HUDEP-2 (cell line): ENCODE measurements around the gene SEC11C.

ENCODE experiments used
- DNase-seq, 76 experiments: peaks; one replicate each; lab custom pipeline; 2025; ENCODE audit not compliant: unreplicated experiment in 76 of 76; lab: John Stamatoyannopoulos, UW

The SEC11C gene

GRCh38 chr18:59143441-59143840 is 3.8 kb downstream of the SEC11C start:
- no peak for DNase-seq

GRCh38 chr18:59144483-59144882 is 4.8 kb downstream of the SEC11C start:
- no peak for DNase-seq

GRCh38 chr18:59145055-59145454 is 5.4 kb downstream of the SEC11C start:
- DNase-seq, result no peak

DNA sequence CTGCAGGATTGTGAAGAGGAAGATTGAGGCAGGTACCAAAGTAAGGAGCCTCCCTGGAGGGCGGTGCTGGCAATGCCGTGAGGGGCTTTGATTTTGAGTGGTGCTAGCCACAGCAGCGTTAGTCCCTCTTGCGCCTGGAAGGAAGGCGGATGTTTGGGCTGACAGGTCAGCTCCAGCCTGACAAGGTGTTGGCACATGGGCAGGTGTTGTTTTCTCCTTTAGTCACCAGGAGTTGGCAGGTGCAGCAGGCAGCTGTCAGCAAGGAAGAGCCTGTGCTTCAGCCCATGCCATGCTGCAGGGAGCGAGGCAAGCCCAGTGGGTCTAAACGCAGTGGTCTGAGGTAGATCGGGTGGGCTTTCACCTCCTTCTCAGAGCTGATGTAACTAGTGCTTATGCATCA is 8.5 kb downstream of the SEC11C start:
- no peak for DNase-seq

DNA sequence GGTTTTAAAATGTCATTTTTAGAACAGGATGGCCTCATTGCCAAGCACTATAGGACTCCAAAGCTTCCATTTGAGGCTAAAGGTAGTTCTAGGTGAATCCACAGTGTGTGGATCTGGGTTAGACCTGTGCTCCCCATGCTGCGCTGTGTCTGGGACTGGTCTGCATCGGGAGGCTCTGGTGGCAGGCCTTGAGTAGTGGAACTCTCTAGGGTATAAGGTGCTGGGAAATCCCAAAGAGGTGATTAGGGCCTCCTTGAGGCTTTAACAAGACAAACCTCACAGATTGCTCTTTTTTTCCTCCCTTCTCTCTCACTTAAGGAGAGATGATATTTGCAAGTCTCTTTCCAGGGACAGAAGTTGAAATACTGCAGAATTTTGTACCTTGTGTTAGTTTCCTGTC is 9.3 kb downstream of the SEC11C start:
- DNase-seq, result no peak

GRCh38 chr18:59149416-59149815 is 9.7 kb downstream of the SEC11C start:
- no peak for DNase-seq

DNA sequence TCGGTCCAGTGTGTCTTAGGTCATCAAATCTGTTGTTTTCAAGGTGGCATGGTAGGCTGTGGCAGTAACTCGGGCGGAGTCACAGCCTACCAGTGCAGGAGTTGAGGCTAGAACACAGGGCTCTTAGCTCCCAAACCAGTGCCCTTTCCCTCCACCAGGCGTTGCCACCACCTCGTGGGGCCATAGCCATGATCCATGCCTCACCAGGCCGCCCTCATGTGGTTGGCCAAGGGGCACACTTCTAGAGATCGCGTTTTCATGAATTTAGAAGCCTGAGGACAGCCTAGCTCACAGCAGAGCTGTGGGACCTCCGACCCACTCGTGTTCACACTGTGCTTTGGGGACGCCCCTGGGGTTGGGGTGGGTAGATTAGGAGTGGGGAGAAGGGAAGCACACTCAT is 10.6 kb downstream of the SEC11C start:
- DNase-seq, result no peak

- no peak for DNase-seq
These were observed 15.5 kb downstream of the SEC11C start for GRCh38 chr18:59155153-59155552.

GRCh38 chr18:59156316-59156715 is 16.6 kb downstream of the SEC11C start:
- DNase-seq, result no peak

- DNase-seq, result no peak
These were observed 19.6 kb downstream of the SEC11C start for GRCh38 chr18:59159265-59159664.

DNA sequence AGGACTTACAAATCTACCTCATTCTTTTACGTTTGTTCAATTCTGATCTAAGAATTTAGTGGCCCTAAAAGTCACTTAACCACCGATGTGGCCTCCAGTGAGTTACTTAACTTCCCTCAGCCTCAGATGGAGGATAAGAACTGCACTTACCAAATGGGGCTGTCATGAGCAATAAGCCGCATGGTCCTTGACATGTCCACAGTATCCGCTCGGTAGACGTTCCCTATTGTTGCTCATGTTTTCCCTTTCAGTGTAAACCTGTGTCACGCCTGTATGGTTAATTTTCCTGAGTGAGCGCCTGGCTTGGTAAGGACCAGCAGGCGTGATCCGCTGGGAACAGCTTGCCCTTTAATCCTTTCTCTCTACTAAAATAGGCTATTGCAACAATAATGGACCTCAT is 20.3 kb downstream of the SEC11C start:
- no peak for DNase-seq

GRCh38 chr18:59172664-59173249 is 33.1 kb downstream of the SEC11C start:
- no peak for DNase-seq

GRCh38 chr18:59177485-59177884 is 37.8 kb downstream of the SEC11C start:
- DNase-seq, result no peak

DNA sequence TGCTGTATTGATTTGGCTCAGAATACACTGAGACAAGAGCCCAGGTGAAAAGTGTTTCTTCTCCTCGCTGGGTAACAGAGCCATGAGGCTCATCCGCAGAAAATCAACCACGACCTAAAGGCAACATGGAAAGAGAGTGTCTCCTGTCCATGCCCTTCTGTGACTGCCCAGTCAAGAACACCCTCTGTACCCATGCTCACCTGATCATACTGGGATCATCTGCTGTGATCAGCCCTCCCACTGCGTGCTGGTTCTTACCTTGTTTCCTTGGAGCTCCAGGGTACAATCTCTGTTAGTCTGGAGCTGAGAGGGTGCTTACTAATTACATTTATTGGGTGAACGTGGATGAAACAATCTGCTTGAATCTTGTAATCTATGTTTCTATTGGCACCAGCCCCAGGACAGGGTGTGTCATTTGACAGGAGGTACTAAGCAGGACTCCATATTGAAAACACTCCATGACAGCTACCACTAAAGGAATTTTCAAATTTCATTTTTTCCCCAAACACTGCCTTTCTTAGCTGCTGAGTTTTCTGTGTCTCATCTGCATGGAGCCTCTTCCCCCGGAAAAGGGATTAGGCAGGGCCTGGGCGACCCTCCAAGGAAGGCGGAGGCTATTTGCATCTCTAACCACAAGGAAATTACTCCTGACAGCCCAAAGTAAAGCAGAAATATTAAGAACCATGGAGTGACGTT is 40.6 kb downstream of the SEC11C start:
- DNase-seq, result no peak

DNA sequence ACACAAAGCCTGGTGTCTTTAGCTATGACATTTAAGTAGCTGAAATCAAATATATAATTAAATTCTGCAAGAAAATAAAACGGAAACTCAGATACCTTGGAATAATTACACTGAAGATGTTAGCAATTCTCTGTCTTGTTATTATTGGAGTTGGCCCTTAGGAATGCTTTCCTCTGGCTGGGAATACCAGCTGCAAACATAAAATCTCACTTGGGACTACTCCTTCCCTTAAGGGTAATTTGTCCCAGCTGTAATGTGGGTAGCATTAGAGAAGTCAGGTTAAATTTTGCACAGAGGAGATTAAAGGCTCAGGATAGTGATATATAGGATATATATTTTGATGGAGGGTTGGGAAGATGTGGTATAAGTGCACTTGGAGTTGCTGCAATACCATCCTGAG is 43.0 kb downstream of the SEC11C start:
- no peak for DNase-seq

- no peak for DNase-seq
These were observed 49.3 kb downstream of the SEC11C start for GRCh38 chr18:59189008-59189407.

DNA sequence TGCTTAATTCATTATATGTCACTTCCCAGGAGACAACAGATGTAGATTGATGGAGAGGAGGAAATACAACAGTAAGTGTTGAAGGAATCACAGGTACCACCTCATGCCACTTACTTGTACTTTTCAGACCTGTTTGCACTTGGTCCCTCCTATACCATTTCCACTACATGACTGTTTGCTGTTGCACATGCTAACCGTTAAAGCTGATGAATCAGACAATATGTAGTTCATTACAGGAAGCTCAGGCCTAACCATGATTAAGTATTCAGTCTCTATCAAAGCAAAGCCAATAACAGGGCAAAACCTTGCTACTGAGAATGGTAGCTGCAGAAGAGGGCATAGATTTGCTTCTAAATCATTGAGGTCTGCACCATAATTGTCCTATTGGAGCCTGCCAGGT is 50.1 kb downstream of the SEC11C start:
- DNase-seq, result no peak

DNA sequence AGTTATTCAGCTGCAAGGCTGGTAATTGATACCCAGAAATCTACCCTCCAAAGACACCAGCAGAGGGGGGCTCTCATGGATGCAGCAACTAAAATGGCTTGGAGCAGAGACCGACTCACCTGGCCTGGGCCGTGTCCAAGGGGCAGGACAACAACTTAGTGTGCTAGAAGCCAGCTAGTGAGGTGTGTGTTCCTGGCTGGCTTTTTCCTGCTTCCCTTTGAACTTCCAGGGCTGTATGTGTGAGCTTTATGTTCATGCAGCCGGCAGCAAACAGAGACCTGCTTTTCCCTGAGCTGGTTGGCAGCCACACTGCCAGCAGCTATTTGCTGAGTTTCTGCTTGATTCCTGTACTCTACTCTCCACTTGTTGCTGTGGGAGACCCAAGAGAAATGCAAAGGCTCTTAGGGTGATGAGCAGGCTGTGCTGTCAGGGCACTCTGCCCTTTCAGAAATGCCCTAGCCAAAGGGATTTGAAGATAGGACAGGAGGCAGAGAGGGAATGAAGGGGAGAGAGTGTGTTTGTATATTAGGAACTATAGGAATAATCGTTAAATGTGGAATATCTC is 56.6 kb downstream of the SEC11C start:
- no peak for DNase-seq

DNA sequence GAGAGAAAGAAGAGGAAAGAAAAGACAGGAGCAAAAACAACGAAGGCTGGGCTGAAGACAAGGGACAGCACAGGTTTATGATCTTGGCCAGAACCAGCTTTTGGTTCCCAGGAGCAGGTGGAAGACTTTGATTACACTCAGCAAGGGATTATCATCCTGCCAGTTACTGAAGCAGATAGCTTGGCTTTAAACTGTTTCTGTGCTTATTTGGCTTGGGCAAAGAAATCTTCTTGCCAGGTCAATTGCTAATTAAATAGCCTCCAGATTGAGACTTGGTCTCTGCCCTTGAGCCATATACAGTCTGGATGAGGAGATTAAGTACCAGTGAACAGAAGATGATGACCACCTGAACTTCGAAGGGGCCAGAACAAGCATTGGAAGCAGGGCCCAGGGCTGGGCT is 58.0 kb downstream of the SEC11C start:
- no peak for DNase-seq

GRCh38 chr18:59198215-59198614 is 58.5 kb downstream of the SEC11C start:
- DNase-seq, result no peak

DNA sequence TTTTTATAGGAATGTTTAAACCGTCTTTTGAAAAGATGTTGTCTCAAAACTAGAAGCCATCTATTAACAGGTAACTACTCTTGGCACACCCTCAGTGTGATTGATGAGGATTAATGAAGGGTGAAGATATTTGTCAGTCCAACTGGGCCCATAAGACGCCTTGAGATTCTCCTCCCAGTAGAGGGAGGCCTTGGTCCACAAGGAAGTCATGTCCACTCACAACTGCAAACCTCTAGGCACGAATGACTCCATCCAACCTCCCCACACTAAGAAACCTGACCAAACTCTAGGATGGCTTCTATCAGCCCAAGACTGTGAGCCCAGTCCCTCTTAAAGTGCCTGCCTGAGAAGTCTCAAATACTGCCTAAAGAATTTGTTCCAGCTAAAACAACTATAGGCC is 61.1 kb downstream of the SEC11C start:
- DNase-seq, result no peak

- no peak for DNase-seq
These were observed 62.7 kb downstream of the SEC11C start for GRCh38 chr18:59202258-59202820.
